Right kidney (tissue), 1 donor: ENCODE measurements around the gene GBP6.
"Not testable (repeated sequence)": the region's sequence is repeated elsewhere in the genome, so short reads cannot be mapped to it uniquely, and the experiment has no call there.

ENCODE experiments used
- DNase-seq: peaks from one replicate; pipeline ENCODE4 v3.0.0-alpha.2; 2016

Gene GBP6

DNA sequence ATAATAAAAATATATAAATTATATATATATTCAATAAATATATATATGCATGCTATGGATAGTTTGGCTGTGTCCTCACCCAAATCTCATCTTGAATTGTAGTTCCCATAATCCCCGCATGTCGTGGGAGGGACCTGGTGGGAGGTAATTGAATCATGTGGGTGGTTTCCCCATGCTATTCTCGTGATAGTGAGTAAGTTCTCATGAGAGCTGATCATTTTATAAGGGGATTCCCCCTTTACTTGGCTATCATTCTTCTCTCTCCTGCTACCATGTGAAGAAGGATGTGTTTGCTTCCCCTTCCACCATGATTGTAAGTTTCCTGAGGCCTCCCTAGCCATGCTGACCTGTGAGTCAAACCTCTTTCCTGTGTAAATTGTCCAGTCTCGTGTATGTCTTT lies 10.0 kb downstream of the GBP6 start:
- not testable (repeated sequence) for DNase-seq

- no peak for DNase-seq
Observed at GRCh38 chr1:89378001-89378400, 14.1 kb downstream of the GBP6 start.

- DNase-seq, result no peak
Observed at GRCh38 chr1:89381618-89382017, 17.8 kb downstream of the GBP6 start.

DNA sequence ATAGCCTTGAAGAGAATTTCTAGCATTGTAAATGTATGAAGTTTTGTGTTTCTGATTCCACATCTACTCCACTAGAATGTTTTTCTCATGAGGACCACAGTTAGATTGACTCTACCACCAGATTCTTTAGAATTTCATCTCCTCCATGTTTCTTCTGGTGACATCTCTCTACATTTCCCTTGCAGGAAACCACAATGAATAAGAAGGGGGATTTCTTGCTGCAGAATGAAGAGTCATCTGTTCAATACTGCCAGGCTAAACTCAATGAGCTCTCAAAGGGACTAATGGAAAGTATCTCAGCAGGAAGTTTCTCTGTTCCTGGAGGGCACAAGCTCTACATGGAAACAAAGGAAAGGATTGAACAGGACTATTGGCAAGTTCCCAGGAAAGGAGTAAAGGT lies 18.6 kb downstream of the GBP6 start:
- no peak for DNase-seq

GRCh38 chr1:89383185-89383584 lies 19.3 kb downstream of the GBP6 start:
- DNase-seq, result no peak

GRCh38 chr1:89390707-89391106 lies 26.8 kb downstream of the GBP6 start:
- no peak for DNase-seq

DNA sequence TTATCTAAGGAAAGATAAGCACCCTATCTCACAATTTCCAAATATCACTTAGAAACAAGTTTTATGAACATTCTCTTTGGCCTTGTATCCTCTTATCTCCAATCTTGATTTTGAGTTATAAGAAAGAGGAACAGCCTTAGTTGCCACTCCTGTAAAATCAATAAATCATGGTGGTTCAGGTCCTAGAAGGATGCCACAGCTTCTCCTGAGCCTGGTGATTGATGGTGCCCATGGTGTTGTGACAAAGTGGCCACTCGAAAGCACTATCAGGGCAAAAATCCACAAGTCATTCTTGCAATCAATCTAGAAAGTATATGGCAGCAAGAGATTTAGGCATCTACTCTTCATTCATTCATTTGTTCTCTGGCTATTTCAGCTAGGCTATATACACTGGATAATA lies 27.8 kb downstream of the GBP6 start:
- no peak for DNase-seq

GRCh38 chr1:89394851-89395250 lies 31.0 kb downstream of the GBP6 start:
- DNase-seq, result no peak

DNA sequence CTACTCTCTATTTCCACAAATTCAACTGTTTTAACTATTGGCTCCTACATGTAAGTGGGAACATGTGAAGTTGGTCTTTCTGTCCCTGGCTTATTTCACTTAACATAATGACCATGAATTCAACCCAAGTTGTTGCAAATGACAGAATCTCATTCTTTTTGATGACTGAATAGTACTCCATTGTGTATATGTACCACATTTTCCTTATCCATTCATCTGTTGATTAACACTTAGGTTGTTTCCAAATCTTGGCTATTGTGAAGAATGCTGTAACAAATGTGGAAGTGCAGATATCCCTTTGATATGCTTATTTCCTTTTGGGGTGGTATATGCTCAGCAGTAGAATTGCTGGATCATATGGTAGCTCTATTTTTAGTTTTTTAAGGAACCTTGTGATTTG lies 33.0 kb downstream of the GBP6 start:
- no peak for DNase-seq

- DNase-seq, result no peak
Observed at GRCh38 chr1:89405275-89405929, 41.5 kb downstream of the GBP6 start.

GRCh38 chr1:89407360-89407759 lies 43.5 kb downstream of the GBP6 start:
- DNase-seq, result no peak

DNA sequence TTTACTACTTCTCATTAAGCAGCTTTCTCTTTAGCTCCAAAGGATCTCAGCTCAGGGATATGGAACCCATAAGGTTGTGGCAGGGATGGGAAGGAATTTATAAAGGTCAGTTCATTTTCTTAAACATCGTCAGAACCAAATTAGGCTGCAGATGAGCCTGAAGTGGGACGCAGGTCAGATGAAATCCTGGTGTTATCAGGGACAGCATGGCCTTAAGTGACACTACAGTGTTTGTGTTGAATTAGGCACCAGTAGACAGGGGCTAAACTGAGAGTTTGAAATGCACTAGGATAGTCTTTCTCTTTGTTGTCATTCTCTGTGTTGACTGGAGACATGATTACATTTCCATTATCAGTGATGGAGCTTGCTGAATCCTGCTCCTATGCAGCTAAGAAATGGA lies 43.9 kb downstream of the GBP6 start:
- DNase-seq, result not testable (repeated sequence)

DNA sequence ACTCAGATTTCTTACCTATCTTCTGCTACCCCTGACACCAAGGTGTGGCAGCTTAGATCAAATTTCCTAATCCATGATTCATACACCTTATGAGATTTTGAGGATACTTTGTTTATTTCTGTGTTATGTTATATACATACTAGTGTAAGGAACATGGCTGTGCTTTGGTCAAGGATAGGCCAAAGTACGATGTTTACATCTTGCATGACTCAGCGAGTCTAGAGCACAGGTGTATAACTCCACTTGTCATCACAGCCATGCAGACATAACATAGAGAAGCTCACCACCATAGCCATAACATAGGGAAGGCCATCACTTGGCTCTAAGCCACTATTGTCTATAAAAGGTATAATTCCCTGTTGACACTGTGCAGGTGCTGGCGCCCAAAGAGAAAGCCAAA lies 61.2 kb downstream of the GBP6 start:
- DNase-seq, result no peak

DNA sequence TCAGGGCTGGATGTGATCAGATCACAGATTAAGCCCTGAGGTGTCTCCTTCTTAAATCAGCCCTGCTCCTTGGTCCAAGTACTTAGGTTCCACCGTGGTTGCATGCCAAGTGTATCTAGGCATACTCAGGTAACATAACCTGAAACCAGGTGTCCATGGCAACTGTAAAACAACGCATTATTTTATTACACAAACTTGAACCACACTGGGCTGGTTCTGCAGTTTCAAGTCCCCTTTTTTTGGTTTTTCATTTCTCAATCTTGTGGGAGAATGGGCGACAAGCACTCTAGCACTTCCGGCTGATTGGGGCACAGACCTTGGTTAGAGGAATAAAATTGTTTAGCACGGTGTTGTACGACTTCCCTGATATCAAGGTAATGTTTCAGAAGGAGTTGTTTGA lies 65.2 kb downstream of the GBP6 start:
- no peak for DNase-seq

DNA sequence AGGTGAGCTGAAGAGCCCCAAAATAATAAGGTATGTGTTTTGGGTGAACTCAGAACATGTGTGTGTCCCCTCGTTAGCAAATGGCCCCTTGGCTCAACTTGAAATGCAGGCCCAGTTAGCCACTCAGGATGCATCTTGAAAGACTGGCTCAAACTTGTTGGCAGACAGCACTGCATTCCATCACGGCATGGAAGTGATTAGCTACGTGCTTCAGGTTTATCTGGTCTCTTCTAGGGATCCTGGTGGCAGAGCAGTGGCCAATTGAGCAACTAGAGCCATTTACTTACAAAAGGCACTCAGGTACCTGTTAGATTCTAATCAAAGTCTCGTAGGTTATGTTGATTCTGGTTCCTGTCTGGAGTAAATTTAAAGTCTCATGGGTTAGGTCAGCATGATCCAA lies 65.8 kb downstream of the GBP6 start:
- DNase-seq, result not testable (repeated sequence)

- no peak for DNase-seq
Observed at GRCh38 chr1:89433421-89433820, 69.6 kb downstream of the GBP6 start.

DNA sequence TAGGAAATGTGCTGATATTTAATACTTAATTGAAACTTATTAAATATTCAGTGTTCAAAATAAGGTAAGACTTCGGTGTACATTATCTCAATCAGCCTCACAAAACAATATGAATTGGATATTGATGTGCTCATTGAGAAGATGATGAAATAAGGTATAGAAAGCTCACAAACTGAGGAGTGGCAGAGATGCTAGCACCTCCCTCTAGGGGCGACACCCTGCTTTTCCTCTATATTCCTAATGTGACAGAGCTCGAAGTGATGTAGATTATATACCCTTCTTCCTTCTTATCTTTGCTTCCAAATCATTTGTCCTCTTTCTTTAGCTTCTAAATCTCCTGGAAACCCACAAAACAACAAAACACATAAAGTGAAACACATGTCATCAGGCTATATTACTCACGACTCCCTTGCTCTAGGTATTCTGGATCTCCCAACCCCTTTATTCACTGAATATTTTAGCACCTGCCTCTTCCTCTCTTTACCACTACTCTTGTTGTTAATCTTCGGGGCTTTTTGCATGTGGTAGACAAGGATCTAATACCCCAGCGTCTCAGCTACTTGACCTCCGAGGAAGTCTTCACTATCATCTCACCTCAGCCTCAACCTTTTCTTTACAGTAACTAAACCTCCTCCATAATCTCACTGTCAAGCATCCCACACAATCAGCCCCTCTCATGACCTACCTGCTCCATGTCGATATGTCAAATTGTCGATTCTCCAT lies 70.4 kb downstream of the GBP6 start:
- DNase-seq, result not testable (repeated sequence)
